Measurements from ENCODE around the gene CXCL14.

Gene CXCL14

GRCh38 chr5:135549413-135549812 lies 29.4 kb downstream of the CXCL14 start:
- no peak for TF ChIP-seq CTCF (IDR thresholded peaks at IDR 0.05; ENCODE audit: insufficient read depth, low read depth, low read length, missing control alignments)
- H3K4me3 ChIP-seq (ENCODE audit: low read depth, low read length) = no peak overlapping the region
- DNase-seq (ENCODE audit: low read depth) = no peak

- no peak for DNase-seq (ENCODE audit: low read depth)
- no peak overlapping the region for H3K4me3 ChIP-seq (ENCODE audit: low read depth, low read length)
- TF ChIP-seq CTCF (IDR thresholded peaks at IDR 0.05; ENCODE audit: insufficient read depth, low read depth, low read length, missing control alignments) = no peak
These were observed 31.1 kb downstream of the CXCL14 start for GRCh38 chr5:135547590-135548254.

GRCh38 chr5:135546912-135547311 lies 31.9 kb downstream of the CXCL14 start:
- no peak for TF ChIP-seq CTCF (IDR thresholded peaks at IDR 0.05; ENCODE audit: insufficient read depth, low read depth, low read length, missing control alignments)
- H3K4me3 ChIP-seq (ENCODE audit: low read depth, low read length) = no peak overlapping the region
- DNase-seq (ENCODE audit: low read depth) = no peak

- TF ChIP-seq CTCF (IDR thresholded peaks at IDR 0.05; ENCODE audit: insufficient read depth, low read depth, low read length, missing control alignments) = no peak
- H3K4me3 ChIP-seq (ENCODE audit: low read depth, low read length) = no peak overlapping the region
- DNase-seq (ENCODE audit: low read depth) = no peak
These were observed 32.7 kb downstream of the CXCL14 start for GRCh38 chr5:135546101-135546500.

GRCh38 chr5:135545099-135545498 lies 33.7 kb downstream of the CXCL14 start:
- no peak for DNase-seq (ENCODE audit: low read depth)
- H3K4me3 ChIP-seq (ENCODE audit: low read depth, low read length) = no peak overlapping the region
- TF ChIP-seq CTCF (IDR thresholded peaks at IDR 0.05; ENCODE audit: insufficient read depth, low read depth, low read length, missing control alignments) = no peak

GRCh38 chr5:135543485-135544304 lies 35.1 kb downstream of the CXCL14 start:
- H3K4me3 ChIP-seq (ENCODE audit: low read depth, low read length) = peak overlapping the region; percentile 45
- TF ChIP-seq CTCF (IDR thresholded peaks at IDR 0.05; ENCODE audit: insufficient read depth, low read depth, low read length, missing control alignments) = no peak
- peak; percentile 18 for DNase-seq (ENCODE audit: low read depth)

Data from GM12865 (cell line).